H1 (cell line): ENCODE measurements around the gene POLD4. TPM values are rescaled to one million over a fixed set of nuclear protein-coding genes. Genes with fewer than 3 reads are reported as not detected.

Source experiments
- CTCF ChIA-PET: fragments of 300-600 bp; sonication (Branson Sonifier 250); formaldehyde crosslinking; loops from one replicate; lab custom pipeline; 2021; ENCODE audit not compliant: partially characterized antibody; lab: Charles Lee
- POLR2A ChIA-PET: fragments of 300-600 bp; sonication (Branson Sonifier 250); formaldehyde crosslinking; loops from one replicate; lab custom pipeline; 2021; ENCODE audit warnings: inconsistent platforms; ENCODE audit not compliant: partially characterized antibody; lab: Charles Lee
- DNase-seq, 2 experiments: peaks; one replicate each; pipeline versions ENCODE4 v3.0.0 to v3.0.0-alpha.2; 2010 to 2022; ENCODE audit warnings: low spot score in 2 of 2, low read depth in 1 of 2, mixed read lengths in 1 of 2
- FAIRE-seq: peaks from 2 replicates; lab custom pipeline; 2011; peaks lifted over from hg19 to GRCh38; lab: Jason Lieb, UNC
- H2AFZ ChIP-seq: 2 replicates; pipeline ENCODE4 v1.8.1; 2012; ENCODE audit warnings: low read length, inconsistent platforms
- H2AK5ac ChIP-seq: 2 replicates; pipeline ENCODE4 v1.6.1; 2013; ENCODE audit warnings: low read depth, low read length
- H2BK120ac ChIP-seq: replicated peaks from 2 replicates; pipeline ENCODE3; 2013; ENCODE audit warnings: low read depth, low read length, inconsistent platforms
- H2BK12ac ChIP-seq: 2 replicates; pipeline ENCODE4 v1.6.1; 2013; ENCODE audit warnings: low read depth, low read length
- H2BK15ac ChIP-seq: 2 replicates; pipeline ENCODE4 v1.6.1; 2013; ENCODE audit warnings: low read length
- H2BK20ac ChIP-seq: 2 replicates; pipeline ENCODE4 v1.6.1; 2013; ENCODE audit warnings: low read length
- H2BK5ac ChIP-seq: 2 replicates; pipeline ENCODE4 v1.6.1; 2013; ENCODE audit warnings: low read depth, low read length
- H3K14ac ChIP-seq: 2 replicates; pipeline ENCODE4 v1.6.1; 2013; ENCODE audit warnings: inconsistent platforms; ENCODE audit not compliant: insufficient read length
- H3K18ac ChIP-seq: 2 replicates; pipeline ENCODE4 v1.6.1; 2013; ENCODE audit warnings: low read length; ENCODE audit errors: extremely low read depth
- H3K23ac ChIP-seq: 2 replicates; pipeline ENCODE4 v1.6.1; 2013; ENCODE audit warnings: inconsistent platforms; ENCODE audit not compliant: insufficient read length
- H3K23me2 ChIP-seq: 2 replicates; pipeline ENCODE4 v1.6.1; 2013; ENCODE audit warnings: low read depth, low read length
- H3K27ac ChIP-seq: 2 replicates; pipeline ENCODE4 v1.6.1; 2011; ENCODE audit warnings: low read depth, low read length, inconsistent platforms
- H3K27me3 ChIP-seq, 4 experiments: replicated peaks in 1 of 4; 1 replicate in 1 of 4; 2 replicates in 3 of 4; pipeline versions ENCODE4 v1.6.1 to v1.8.1; 2011 to 2013; ENCODE audit warnings: low read length in 3 of 4, mild to moderate bottlenecking in 3 of 4, inconsistent platforms in 2 of 4, mixed read lengths in 2 of 4, moderate library complexity in 1 of 4; ENCODE audit not compliant: control insufficient read depth in 3 of 4, insufficient read depth in 3 of 4; ENCODE audit errors: extremely low read depth in 1 of 4
- H3K36me3 ChIP-seq, 4 experiments: 2 replicates each; pipeline versions ENCODE4 v1.6.1 to v1.8.1; 2011 to 2013; ENCODE audit warnings: mild to moderate bottlenecking in 4 of 4, low read length in 3 of 4, moderate library complexity in 2 of 4, control low read depth in 1 of 4, inconsistent platforms in 1 of 4; ENCODE audit not compliant: insufficient read depth in 4 of 4, control insufficient read depth in 2 of 4
- H3K4ac ChIP-seq: replicated peaks from 2 replicates; pipeline ENCODE3; 2013; ENCODE audit warnings: low read length, low read depth, mixed read lengths, inconsistent platforms; ENCODE audit not compliant: insufficient read length
- H3K4me1 ChIP-seq, 4 experiments: replicated peaks in 1 of 4; 1 replicate in 1 of 4; 2 replicates in 3 of 4; pipeline versions ENCODE4 v1.6.1 to v1.8.1; 2011 to 2013; ENCODE audit warnings: low read length in 3 of 4, inconsistent platforms in 2 of 4, mixed read lengths in 1 of 4; ENCODE audit not compliant: insufficient read depth in 4 of 4, control insufficient read depth in 3 of 4
- H3K4me2 ChIP-seq, 2 experiments: 2 replicates each; pipeline versions ENCODE4 v1.6.1 to v1.8.1; 2011 to 2013; ENCODE audit warnings: low read depth in 2 of 2, low read length in 2 of 2, control low read depth in 1 of 2, inconsistent platforms in 1 of 2, mild to moderate bottlenecking in 1 of 2; ENCODE audit not compliant: insufficient read depth in 1 of 2
- H3K4me3 ChIP-seq, 4 experiments: fragments of 200-600, 300-600 bp in 1 of 4; sonication (generic), shearing (Covaris generic), sonication (Bioruptor Twin) in 1 of 4; 2 replicates each; pipeline versions ENCODE4 v1.5.1 to v1.8.1; 2011 to 2016; ENCODE audit warnings: low read length in 4 of 4, low read depth in 3 of 4, control low read depth in 2 of 4, inconsistent platforms in 2 of 4, mild to moderate bottlenecking in 2 of 4, mixed read lengths in 1 of 4, moderate library complexity in 1 of 4; ENCODE audit not compliant: insufficient read depth in 2 of 4; ENCODE audit errors: extremely low read depth in 1 of 4
- H3K56ac ChIP-seq: replicated peaks from 2 replicates; pipeline ENCODE3; 2013; ENCODE audit warnings: low read depth, mild to moderate bottlenecking, mixed read lengths, low read length, inconsistent platforms; ENCODE audit not compliant: insufficient read length
- H3K79me1 ChIP-seq: 2 replicates; pipeline ENCODE4 v1.6.1; 2013; ENCODE audit warnings: low read depth, low read length, control low read depth
- H3K79me2 ChIP-seq, 2 experiments: 2 replicates each; pipeline versions ENCODE4 v1.6.1 to v1.8.1; 2012 to 2013; ENCODE audit warnings: low read length in 2 of 2, mild to moderate bottlenecking in 2 of 2, inconsistent platforms in 1 of 2; ENCODE audit not compliant: insufficient read depth in 2 of 2, control insufficient read depth in 1 of 2
- H3K9ac ChIP-seq, 4 experiments: replicated peaks in 1 of 4; 1 replicate in 1 of 4; 2 replicates in 3 of 4; pipeline versions ENCODE4 v1.6.1 to v1.8.1; 2011 to 2013; ENCODE audit warnings: low read depth in 3 of 4, low read length in 3 of 4, control low read depth in 2 of 4, mild to moderate bottlenecking in 2 of 4, moderate library complexity in 2 of 4, inconsistent platforms in 1 of 4; ENCODE audit errors: extremely low read depth in 1 of 4
- H3K9me3 ChIP-seq, 2 experiments: 2 replicates each; pipeline versions ENCODE4 v1.6.1 to v1.8.1; 2012 to 2013; ENCODE audit warnings: mild to moderate bottlenecking in 2 of 2, moderate library complexity in 2 of 2, control low read depth in 1 of 2, inconsistent platforms in 1 of 2, low read depth in 1 of 2, low read length in 1 of 2, mixed read lengths in 1 of 2; ENCODE audit not compliant: insufficient read depth in 2 of 2
- H4K20me1 ChIP-seq, 2 experiments: replicated peaks in 1 of 2; 2 replicates each; pipeline versions ENCODE3 to v1.8.1; 2011 to 2013; ENCODE audit warnings: inconsistent platforms in 2 of 2, low read length in 2 of 2, mild to moderate bottlenecking in 1 of 2; ENCODE audit not compliant: insufficient read depth in 2 of 2, control insufficient read depth in 1 of 2
- H4K5ac ChIP-seq: 2 replicates; pipeline ENCODE4 v1.6.1; 2013; ENCODE audit warnings: low read length, low read depth, mixed read lengths, inconsistent platforms; ENCODE audit not compliant: insufficient read length
- H4K8ac ChIP-seq: 2 replicates; pipeline ENCODE4 v1.8.0; 2013; ENCODE audit warnings: mild to moderate bottlenecking, moderate library complexity, low read length, inconsistent platforms; ENCODE audit not compliant: insufficient read depth; ENCODE audit errors: extremely low read depth
- H4K91ac ChIP-seq: replicated peaks from 2 replicates; pipeline ENCODE3; 2013; ENCODE audit warnings: low read length, mixed read lengths, inconsistent platforms; ENCODE audit not compliant: insufficient read length
- CBX5 ChIP-seq: fragments of 300-800, 300-1000 bp; sonication (generic); IDR thresholded peaks from 2 replicates; pipeline ENCODE4 v1.7.1; 2016; ENCODE audit warnings: antibody characterized with exemption, low read length, low read depth
- HDAC2 ChIP-seq, 2 experiments: fragments of 300-600 bp in 1 of 2; sonication (generic) in 1 of 2; IDR thresholded peaks; 2 replicates each; pipeline ENCODE4 v1.6.1; 2011 to 2012; ENCODE audit warnings: low read depth in 2 of 2, low read length in 2 of 2, mild to moderate bottlenecking in 2 of 2, moderate library complexity in 2 of 2, borderline replicate concordance in 1 of 2, inconsistent platforms in 1 of 2
- SIRT6 ChIP-seq: IDR thresholded peaks from one replicate; pipeline ENCODE4 v1.7.1; 2012; ENCODE audit warnings: low read length, inconsistent platforms
- SIX5 ChIP-seq: IDR thresholded peaks from 2 replicates; pipeline ENCODE4 v1.6.1; 2011; ENCODE audit warnings: mild to moderate bottlenecking, low read depth, low read length
- WGBS, 2 experiments: shearing (Covaris generic) in 1 of 2; methylation state at CpG; one replicate each; pipeline versions ENCODE4 v1.1.6 to v1.1.7; 2013 to 2015; ENCODE audit warnings: low lambda C conversion rate in 2 of 2, mixed read lengths in 2 of 2, inconsistent platforms in 1 of 2, low coverage in 1 of 2, missing lambda C conversion rate in 1 of 2; ENCODE audit not compliant: insufficient replicate concordance in 2 of 2, insufficient coverage in 1 of 2, insufficient read length in 1 of 2; ENCODE audit errors: extremely low coverage in 1 of 2, missing lambda C conversion rate in 1 of 2; 5-methylcytosine and 5-hydroxymethylcytosine counted together
- polyA plus RNA-seq, 7 experiments: library from polyadenylated mRNA; depleted of rRNA in 3 of 7; stranded (reverse) in 5 of 7; unstranded in 2 of 7; fragments of >200 nt in 5 of 7; fragments of 200-250 nt in 2 of 7; gene quantifications; 1 replicate in 5 of 7; 2 replicates in 1 of 7; 4 replicates in 1 of 7; pipeline versions ENCODE4 v1.2.1 to v1.2.3, GENCODE V29; 2011 to 2013; ENCODE audit warnings: missing spikeins in 2 of 7, mixed read lengths in 2 of 7
- total RNA-seq: library from RNA; stranded (reverse); fragmentation: NEBNext Ultra II Directional; extraction: Animal tissue kit (Norgen Biotek cat#: 25700); gene quantifications from 2 replicates; pipeline ENCODE4 v1.2.1, GENCODE V29; 2021

The POLD4 gene
- total and polyA plus RNA-seq, 2 of the 8 experiments (the other 6 are each of a cell fraction or from before 2014, with no cell fraction given), result 21.2 to 46.7 TPM

DNA sequence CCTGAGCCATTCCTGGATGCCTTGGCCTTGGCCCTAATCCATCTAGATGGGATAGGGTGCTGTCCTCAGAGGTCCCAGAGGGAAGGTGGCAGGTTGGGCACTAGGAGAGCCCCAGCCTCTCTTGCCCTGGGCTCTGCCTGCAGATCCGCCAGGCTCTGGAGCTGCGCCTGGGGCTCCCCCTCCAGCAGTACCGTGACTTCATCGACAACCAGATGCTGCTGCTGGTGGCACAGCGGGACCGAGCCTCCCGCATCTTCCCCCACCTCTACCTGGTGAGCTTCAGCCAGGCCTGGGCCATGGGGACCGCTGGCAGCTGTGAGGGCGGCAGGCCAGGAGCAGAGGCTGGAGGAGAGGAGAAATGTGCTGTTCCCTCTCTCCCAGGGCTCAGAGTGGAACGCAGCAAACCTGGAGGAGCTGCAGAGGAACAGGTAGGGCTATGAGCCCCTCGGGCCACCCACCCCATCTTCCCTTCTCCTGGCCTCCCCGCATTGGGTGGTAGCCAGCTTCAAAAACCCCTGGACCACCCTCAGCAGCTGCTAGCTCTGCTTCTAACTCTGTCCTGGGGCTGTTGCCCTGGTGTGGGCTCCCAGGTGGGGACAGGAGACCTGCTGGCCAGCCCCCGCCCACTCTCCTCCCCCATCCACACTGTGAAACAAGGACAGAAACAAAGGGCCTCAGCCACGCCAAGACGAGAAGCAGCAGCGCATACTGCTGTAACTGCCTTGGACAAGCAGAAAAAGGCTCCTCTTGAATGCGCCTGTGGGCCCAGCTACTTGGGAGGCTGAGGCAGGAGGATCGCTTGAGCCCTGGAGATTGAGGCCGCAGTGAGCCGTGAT, 45.1 kb downstream of the POLD4 start:
- no peak for DNase-seq
- Histone ChIP-seq H2BK120ac (no peak overlapping the region), H3K9ac (no peak overlapping the region), H3K79me1 (no peaks in the 10 kb centered on the region), H3K9me3 (no peaks in the 10 kb centered on the region), H2AK5ac (no peak overlapping the region), H4K5ac (no peak overlapping the region), H2BK12ac (no peak overlapping the region), H3K36me3 (peaks cover 0 to 4% (median 0%) of the 10 kb centered on the region in 4 experiments; a peak in 2 of 8 replicates), H3K79me2 (no peaks in the 10 kb centered on the region), H3K4me2 (no peak overlapping the region), H3K56ac (no peak overlapping the region), H3K4me1 (peaks cover 0 to 7% (median 7%) of the 10 kb centered on the region in 4 experiments; a peak in 5 of 7 replicates), H3K23me2 (peaks cover 11% of the 10 kb centered on the region; the same call in 1 of the 2 replicates), H3K4ac (no peak overlapping the region), H4K8ac (no peak overlapping the region), H4K91ac (no peak overlapping the region), H3K23ac (no peak overlapping the region), H3K14ac (no peak overlapping the region), H3K27me3 (peaks cover 0 to 11% (median 7%) of the 10 kb centered on the region in 4 experiments; a peak in 5 of 7 replicates), H3K4me3 (no peak overlapping the region), H2BK15ac (no peak overlapping the region), H3K27ac (no peak overlapping the region), H4K20me1 (peaks cover 0 to 7% of the 10 kb centered on the region in 2 experiments), H2AFZ (no peak overlapping the region), H3K18ac (no peak overlapping the region), H2BK5ac (no peak overlapping the region), H2BK20ac (no peak overlapping the region)
- WGBS, 2 experiments, result 90% methylated on average over 18 of the region's 20 CpGs; no CpG with 5 or more reads in 1 of the 2 experiments
- TF ChIP-seq HDAC2 (IDR thresholded peaks at IDR 0.05; ENCODE audit: borderline replicate concordance in 1 of 2, low read depth in 2 of 2, low read length in 2 of 2) (no peak), SIRT6 (no peak), SIX5 (no peak), CBX5 (no peak)
- POLR2A ChIA-PET, result interaction anchor here (1.0 to 1.4 kb wide), 2 partner anchors 9 to 70 kb away, joined by 3 to 4 read pairs; no protein-coding TSS in a partner anchor
- CTCF ChIA-PET, result interaction anchor here (1.0 to 3.9 kb wide), 8 partner anchors 10 to 161 kb away, joined by 3 to 14 read pairs (median 4); no protein-coding TSS in a partner anchor
- no peak for FAIRE-seq
